Measurements from ENCODE around the gene MED31. TPM values are rescaled to one million over a fixed set of nuclear protein-coding genes. Genes with fewer than 3 reads are reported as not detected.
A peak's percentile ranks its signal among the peaks of the same experiment; 100 is the strongest.

MED31 gene
- total RNA-seq, 1 donor from 2014 or later = 21.0 TPM

GRCh38 chr17:6603744-6604325 is 47.6 kb downstream of the MED31 start:
- TF ChIP-seq CTCF (IDR thresholded peaks at IDR 0.05; ENCODE audit: insufficient read depth, low read depth, low read length) = no peak
- no peak for TF ChIP-seq EZH2 (IDR thresholded peaks at IDR 0.05; ENCODE audit: insufficient read depth, low read length)
- H2AFZ ChIP-seq (ENCODE audit: low read depth, low read length) = no peak overlapping the region
- no peaks in the 10 kb centered on the region for H3K9me3 ChIP-seq (ENCODE audit: insufficient read depth, low read depth, low read length)
- H3K27me3 ChIP-seq (ENCODE audit: insufficient read depth, low read length) = no peaks in the 10 kb centered on the region
- H3K27me3 Mint-ChIP-seq (ENCODE audit: low read depth, unreplicated experiment) = no peaks in the 10 kb centered on the region
- peaks cover 45% of the 10 kb centered on the region for H3K36me3 ChIP-seq (ENCODE audit: insufficient read depth, low read length)
- peaks cover 4% of the 10 kb centered on the region for H3K4me1 Mint-ChIP-seq (ENCODE audit: low read depth, unreplicated experiment)
- FAIRE-seq (no peak), DNase-seq (ENCODE audit: low read depth) (no peak)
- peaks cover 14% of the 10 kb centered on the region for H4K20me1 ChIP-seq (ENCODE audit: insufficient read depth, low read length)
- no peak overlapping the region for H3K27ac Mint-ChIP-seq (ENCODE audit: unreplicated experiment)
- H3K4me3 Mint-ChIP-seq (ENCODE audit: unreplicated experiment) = no peak overlapping the region
- no peak overlapping the region for H3K4me3 ChIP-seq (ENCODE audit: insufficient read depth, low read depth, low read length)
- H3K4me2 ChIP-seq (ENCODE audit: low read length) = no peak overlapping the region
- H3K79me2 ChIP-seq (ENCODE audit: insufficient read depth, low read length) = no peaks in the 10 kb centered on the region
- no peak overlapping the region for H3K27ac ChIP-seq (ENCODE audit: low read depth, low read length)
- no peaks in the 10 kb centered on the region for H3K9me3 Mint-ChIP-seq (ENCODE audit: unreplicated experiment)
- no peak overlapping the region for H3K9ac ChIP-seq (ENCODE audit: low read length)
- H3K4me1 ChIP-seq (ENCODE audit: insufficient read depth, low read length) = peaks cover 5% of the 10 kb centered on the region
- H3K36me3 Mint-ChIP-seq (ENCODE audit: low read depth, unreplicated experiment) = peaks cover 35% of the 10 kb centered on the region

- Histone ChIP-seq H3K4me2 (ENCODE audit: low read length) (no peak overlapping the region), H3K36me3 (ENCODE audit: insufficient read depth, low read length) (peaks cover 45% of the 10 kb centered on the region), H3K9me3 (ENCODE audit: insufficient read depth, low read depth, low read length) (no peaks in the 10 kb centered on the region), H3K27ac (ENCODE audit: low read depth, low read length) (no peak overlapping the region), H2AFZ (ENCODE audit: low read depth, low read length) (no peak overlapping the region), H3K9ac (ENCODE audit: low read length) (no peak overlapping the region), H4K20me1 (ENCODE audit: insufficient read depth, low read length) (peaks cover 14% of the 10 kb centered on the region), H3K27me3 (ENCODE audit: insufficient read depth, low read length) (no peaks in the 10 kb centered on the region), H3K4me3 (ENCODE audit: insufficient read depth, low read depth, low read length) (no peak overlapping the region), H3K79me2 (ENCODE audit: insufficient read depth, low read length) (no peaks in the 10 kb centered on the region), H3K4me1 (ENCODE audit: insufficient read depth, low read length) (no peaks in the 10 kb centered on the region)
- Mint-ChIP-seq H3K27ac (ENCODE audit: unreplicated experiment) (no peak overlapping the region), H3K36me3 (ENCODE audit: low read depth, unreplicated experiment) (peaks cover 30% of the 10 kb centered on the region), H3K4me1 (ENCODE audit: low read depth, unreplicated experiment) (no peaks in the 10 kb centered on the region), H3K9me3 (ENCODE audit: unreplicated experiment) (no peaks in the 10 kb centered on the region), H3K4me3 (ENCODE audit: unreplicated experiment) (no peak overlapping the region), H3K27me3 (ENCODE audit: low read depth, unreplicated experiment) (no peaks in the 10 kb centered on the region)
- DNase-seq (ENCODE audit: low read depth) (no peak), FAIRE-seq (no peak)
- no peak for TF ChIP-seq CTCF (IDR thresholded peaks at IDR 0.05; ENCODE audit: insufficient read depth, low read depth, low read length)
- TF ChIP-seq EZH2 (IDR thresholded peaks at IDR 0.05; ENCODE audit: insufficient read depth, low read length) = no peak
Observed at GRCh38 chr17:6602141-6602540, 49.3 kb downstream of the MED31 start.

GRCh38 chr17:6599364-6599763 is 52.0 kb downstream of the MED31 start:
- Mint-ChIP-seq H3K4me1 (ENCODE audit: low read depth, unreplicated experiment) (no peaks in the 10 kb centered on the region), H3K4me3 (ENCODE audit: unreplicated experiment) (no peak overlapping the region), H3K27me3 (ENCODE audit: low read depth, unreplicated experiment) (no peaks in the 10 kb centered on the region), H3K36me3 (ENCODE audit: low read depth, unreplicated experiment) (peaks cover 15% of the 10 kb centered on the region), H3K9me3 (ENCODE audit: unreplicated experiment) (no peaks in the 10 kb centered on the region), H3K27ac (ENCODE audit: unreplicated experiment) (no peak overlapping the region)
- H3K4me3 ChIP-seq (ENCODE audit: insufficient read depth, low read depth, low read length) = no peak overlapping the region
- H3K9me3 ChIP-seq (ENCODE audit: insufficient read depth, low read depth, low read length) = no peaks in the 10 kb centered on the region
- no peaks in the 10 kb centered on the region for H3K4me1 ChIP-seq (ENCODE audit: insufficient read depth, low read length)
- no peaks in the 10 kb centered on the region for H3K27me3 ChIP-seq (ENCODE audit: insufficient read depth, low read length)
- H3K79me2 ChIP-seq (ENCODE audit: insufficient read depth, low read length) = no peaks in the 10 kb centered on the region
- H4K20me1 ChIP-seq (ENCODE audit: insufficient read depth, low read length) = peaks cover 14% of the 10 kb centered on the region
- peaks cover 51% of the 10 kb centered on the region for H3K36me3 ChIP-seq (ENCODE audit: insufficient read depth, low read length)
- H3K9ac ChIP-seq (ENCODE audit: low read length) = no peak overlapping the region
- no peak overlapping the region for H2AFZ ChIP-seq (ENCODE audit: low read depth, low read length)
- no peak overlapping the region for H3K27ac ChIP-seq (ENCODE audit: low read depth, low read length)
- TF ChIP-seq EZH2 (IDR thresholded peaks at IDR 0.05; ENCODE audit: insufficient read depth, low read length) (no peak), CTCF (IDR thresholded peaks at IDR 0.05; ENCODE audit: insufficient read depth, low read depth, low read length) (no peak)
- H3K4me2 ChIP-seq (ENCODE audit: low read length) = no peak overlapping the region
- no peak for DNase-seq (ENCODE audit: low read depth)
- peak; percentile 50 for FAIRE-seq

All from astrocyte (in vitro differentiated cells and primary cell).